Heart right ventricle (tissue), 16 donors: ENCODE measurements around the gene RPL29. TPM values are rescaled to one million over a fixed set of nuclear protein-coding genes. Genes with fewer than 3 reads are reported as not detected.
"Not testable (repeated sequence)": the region's sequence is repeated elsewhere in the genome, so short reads cannot be mapped to it uniquely, and the experiment has no call there.

Experiments used
- ATAC-seq, 8 donors: fragments of 200-7000 bp; cut with Tn5 transposase; one replicate each; pipeline ENCODE4 v1.9.1; 2020; ENCODE audit warnings: mild to moderate bottlenecking in 8 of 8, moderate library complexity in 8 of 8, moderate number of reproducible peaks in 1 of 8
- DNase-seq, 2 donors: peaks; one replicate each; pipeline ENCODE4 v3.0.0-alpha.2; 2020
- H3K27ac ChIP-seq, 10 donors: fragments of 200-600 bp; sonication (generic) in 2 of 10; one replicate each; pipeline versions ENCODE4 v1.5.0 to v1.8.0; 2020 to 2022; ENCODE audit warnings: mild to moderate bottlenecking in 3 of 10
- H3K27me3 ChIP-seq, 7 donors: fragments of 200-600 bp; one replicate each; pipeline ENCODE4 v1.8.0; 2021 to 2022; ENCODE audit warnings: mild to moderate bottlenecking in 2 of 7
- H3K36me3 ChIP-seq, 9 donors: fragments of 200-600 bp; sonication (generic) in 1 of 9; one replicate each; pipeline versions ENCODE4 v1.5.0 to v1.8.0; 2020 to 2022; ENCODE audit warnings: mild to moderate bottlenecking in 2 of 9
- H3K4me1 ChIP-seq, 9 donors: fragments of 200-600 bp; sonication (generic) in 1 of 9; one replicate each; pipeline versions ENCODE4 v1.5.0 to v1.8.0; 2020 to 2022; ENCODE audit warnings: mild to moderate bottlenecking in 4 of 9
- H3K4me3 ChIP-seq, 10 donors: fragments of 200-600 bp; sonication (generic) in 2 of 10; one replicate each; pipeline versions ENCODE4 v1.5.0 to v1.8.0; 2020 to 2022; ENCODE audit warnings: mild to moderate bottlenecking in 7 of 10, moderate library complexity in 2 of 10
- H3K9me3 ChIP-seq, 11 donors: fragments of 200-600 bp in 10 of 11; sonication (generic) in 2 of 11; one replicate each; pipeline versions ENCODE4 v1.5.0 to v1.8.0; 2013 to 2022; ENCODE audit warnings: mild to moderate bottlenecking in 2 of 11, control low read depth in 1 of 11, moderate library complexity in 1 of 11
- WGBS, 2 donors: extraction: QIAGEN DNeasy Blood & Tissue Kit; methylation state at CpG; one replicate each; pipeline ENCODE4 v1.1.7; 2013; ENCODE audit warnings: inconsistent platforms in 1 of 2; 5-methylcytosine and 5-hydroxymethylcytosine counted together
- intact Hi-C, 10 donors: fragments of 100-400 bp; cut with DNase I; formaldehyde crosslinking; loops; one replicate each; pipeline versions ENCODE4 v1.11.1 to v1.14.2; 2022
- polyA plus RNA-seq, 2 donors: library from polyadenylated mRNA; stranded (reverse); fragments of 200-250 nt; gene quantifications; one replicate each; pipeline ENCODE4 v1.2.3, GENCODE V29; 2013
- total RNA-seq, 10 donors: library from RNA; stranded (reverse); fragmentation: NEBNext Ultra II Directional in 3 of 10; extraction: Animal tissue kit (Norgen Biotek cat#: 25700) in 3 of 10; gene quantifications; one replicate each; pipeline versions ENCODE4 v1.2.1 to v1.2.4, GENCODE V29; 2021 to 2023
- TF ChIP-seq, protein P1 (sequence below), 9 donors: fragments of 200-600 bp; sonication (generic) in 2 of 9; IDR thresholded peaks; one replicate each; pipeline versions ENCODE4 v1.5.0 to v1.8.0; 2021 to 2022; ENCODE audit warnings: antibody characterized with exemption in 9 of 9, mild to moderate bottlenecking in 5 of 9, moderate library complexity in 1 of 9
- donor health status: Arrhythmogenic right ventricular cardiomyopathy.
- donor health status: ischemic (EF 13 %, LVEDD 7.1; RV severe dilation, severe dysfunction).
- donor health status: healthy with polysubstance abuse.
- donor health status: DM: no; HTN: yes; CAD: no.
- donor health status: DM: no; HTN: no; CAD: no.
- donor health status: ischemic (EF 25% LVEDD 6.9; RV normal size, moderate dysfunction).
- donor health status: ischemic (EF 25% LVEDD 5.7; RV mildly dilated, moderate dysfunction).
- donor health status: healthy.
- donor health status: DM: yes; HTN: yes; CAD: no.
- donor health status: Ischemic cardiomyopathy.
- donor health status: ischemic (EF 35%, LVEDD 5.7; RV mildly dilated, moderate dysfunction).
- donor health status: nonischemic (EF 11% LVEDD 7.7; RV severe dilation, severe dysfunction).
- donor health status: DM: yes; HTN: yes; CAD: no.
- donor health status: PGD.
- donor health status: ischemic (EF 29% LVEDD 5.4; RV normal size, mild dysfunction).
- donor health status: nonischemic (EF 23%, LVEDD 6.1; RV moderate dilation, normal function).

The RPL29 gene
- total and polyA plus RNA-seq, 12 donors, result 505 to 1,915 (median 643) TPM

DNA sequence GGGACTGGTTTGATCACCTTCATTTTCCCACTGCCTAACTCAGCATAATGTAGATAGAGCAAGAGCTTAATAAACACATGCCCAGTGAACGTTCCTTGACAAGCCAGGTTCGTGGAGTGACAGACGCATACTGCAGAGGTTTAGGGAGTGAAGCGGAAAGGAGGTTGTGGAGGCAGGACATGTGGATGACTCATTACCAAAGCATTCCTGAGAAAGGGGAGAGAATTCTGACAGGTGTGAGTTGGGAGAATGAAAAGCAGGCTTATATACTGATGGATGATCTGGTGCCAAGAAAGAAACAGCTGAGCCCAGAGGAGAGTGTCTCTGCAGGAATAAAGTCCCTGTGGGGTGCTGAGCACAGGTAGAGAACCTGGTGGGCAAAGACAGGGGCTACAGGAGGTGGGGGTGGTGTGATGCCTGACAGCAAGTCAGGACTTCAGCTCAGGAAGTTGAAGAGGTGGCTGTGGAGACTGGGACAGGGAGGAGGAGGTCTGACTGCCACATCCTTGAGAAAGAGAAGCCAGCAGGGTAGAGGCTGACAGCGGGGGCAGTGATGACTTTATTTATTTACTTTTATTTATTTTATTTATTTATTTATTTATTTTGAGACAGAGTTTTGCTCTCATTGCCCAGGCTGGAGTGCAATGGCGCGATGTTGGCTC is 2.4 kb upstream of the RPL29 start:
- intact Hi-C loops, result loop anchor here in 1 of 10 donors (10.0 kb wide), 1 partner anchor 287 kb away; the partner anchor contains the start of gene GLYCTK
- TF ChIP-seq, protein P1, sequence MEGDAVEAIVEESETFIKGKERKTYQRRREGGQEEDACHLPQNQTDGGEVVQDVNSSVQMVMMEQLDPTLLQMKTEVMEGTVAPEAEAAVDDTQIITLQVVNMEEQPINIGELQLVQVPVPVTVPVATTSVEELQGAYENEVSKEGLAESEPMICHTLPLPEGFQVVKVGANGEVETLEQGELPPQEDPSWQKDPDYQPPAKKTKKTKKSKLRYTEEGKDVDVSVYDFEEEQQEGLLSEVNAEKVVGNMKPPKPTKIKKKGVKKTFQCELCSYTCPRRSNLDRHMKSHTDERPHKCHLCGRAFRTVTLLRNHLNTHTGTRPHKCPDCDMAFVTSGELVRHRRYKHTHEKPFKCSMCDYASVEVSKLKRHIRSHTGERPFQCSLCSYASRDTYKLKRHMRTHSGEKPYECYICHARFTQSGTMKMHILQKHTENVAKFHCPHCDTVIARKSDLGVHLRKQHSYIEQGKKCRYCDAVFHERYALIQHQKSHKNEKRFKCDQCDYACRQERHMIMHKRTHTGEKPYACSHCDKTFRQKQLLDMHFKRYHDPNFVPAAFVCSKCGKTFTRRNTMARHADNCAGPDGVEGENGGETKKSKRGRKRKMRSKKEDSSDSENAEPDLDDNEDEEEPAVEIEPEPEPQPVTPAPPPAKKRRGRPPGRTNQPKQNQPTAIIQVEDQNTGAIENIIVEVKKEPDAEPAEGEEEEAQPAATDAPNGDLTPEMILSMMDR (IDR thresholded peaks at IDR 0.05), result no peak
- ATAC-seq (no peak), DNase-seq (no peak)
- Histone ChIP-seq H3K27ac (no peak overlapping the region), H3K27me3 (no peaks in the 10 kb centered on the region), H3K4me3 (no peak overlapping the region), H3K36me3 (peaks cover 0 to 20% (median 16%) of the 10 kb centered on the region in 9 donors), H3K4me1 (peaks cover 5 to 31% (median 25%) of the 10 kb centered on the region in 9 donors), H3K9me3 (no peaks in the 10 kb centered on the region)
- 48 to 52% methylated on average over 7 of the region's 7 CpGs for WGBS, 2 donors

DNA sequence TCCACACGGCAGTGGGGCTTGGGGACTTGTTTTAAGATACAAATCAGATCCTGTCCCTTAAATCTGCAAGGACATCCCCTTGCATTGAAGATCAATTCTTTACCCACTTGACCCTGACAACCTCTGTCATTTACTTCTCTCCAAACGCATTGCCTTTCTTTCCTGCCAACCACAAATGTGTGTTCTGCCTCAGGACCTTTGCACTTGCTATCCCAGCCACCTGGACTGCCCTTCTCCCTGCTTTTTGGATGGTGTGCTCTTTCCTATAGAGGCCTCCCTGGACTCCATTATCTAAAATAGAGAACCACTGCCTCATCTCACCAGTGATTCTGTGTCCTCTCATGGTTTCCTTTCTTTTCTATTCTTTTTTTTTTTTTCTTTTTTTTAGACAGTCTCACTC is 1.5 kb upstream of the RPL29 start:
- intact Hi-C loops, result loop anchor here in 1 of 10 donors (10.0 kb wide), 1 partner anchor 288 kb away; the partner anchor contains the start of gene GLYCTK
- no peaks in the 10 kb centered on the region for H3K9me3 ChIP-seq
- ATAC-seq (no peak), DNase-seq (no peak)
- no peak overlapping the region for H3K27ac ChIP-seq
- TF ChIP-seq, protein P1 (IDR thresholded peaks at IDR 0.05), result no peak
- H3K36me3 ChIP-seq, result peaks cover 0 to 29% (median 16%) of the 10 kb centered on the region in 9 donors
- H3K4me3 ChIP-seq, result no peak overlapping the region
- peaks cover 5 to 34% (median 25%) of the 10 kb centered on the region in 9 donors for H3K4me1 ChIP-seq
- WGBS, 2 donors, result 66 to 67% methylated on average over 2 of the region's 2 CpGs
- no peaks in the 10 kb centered on the region for H3K27me3 ChIP-seq

DNA sequence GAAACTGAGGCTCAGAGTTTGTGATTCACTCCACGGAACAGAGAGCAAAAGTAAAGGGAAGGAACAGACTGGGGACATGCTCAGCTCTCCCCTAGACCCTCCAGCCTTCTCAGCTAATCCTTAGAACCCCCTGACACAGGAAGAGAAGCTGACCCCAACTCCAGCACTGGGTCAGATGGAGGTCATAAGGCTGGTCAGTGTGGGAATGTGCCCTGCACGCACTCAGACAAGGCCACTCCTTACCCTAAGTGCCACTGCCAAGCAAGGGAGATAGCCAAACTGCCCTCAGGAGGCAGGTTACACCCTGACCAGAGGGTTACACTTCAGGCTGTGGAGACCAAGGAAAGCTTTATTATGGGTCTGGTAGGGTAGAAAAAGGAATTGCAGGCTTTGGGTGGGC is 1.2 kb downstream of the RPL29 start:
- H3K4me1 ChIP-seq, result peaks cover 5 to 31% (median 25%) of the 10 kb centered on the region in 9 donors
- peak overlapping the region in 5 of 10 donors; percentile 86 to 95 (median 90) for H3K27ac ChIP-seq
- no peaks in the 10 kb centered on the region for H3K27me3 ChIP-seq
- DNase-seq (no peak), ATAC-seq (peak in 1 of 8 donors; percentile 29)
- 69 to 76% methylated on average over 2 of the region's 2 CpGs for WGBS, 2 donors
- TF ChIP-seq, protein P1 (IDR thresholded peaks at IDR 0.05), result no peak
- intact Hi-C loops, result loop anchor here in 1 of 10 donors (10.0 kb wide), 1 partner anchor 290 kb away; the partner anchor contains the start of gene GLYCTK
- peak overlapping the region in 8 of 10 donors; percentile 64 to 94 (median 84) for H3K4me3 ChIP-seq
- peaks cover 0 to 41% (median 16%) of the 10 kb centered on the region in 9 donors for H3K36me3 ChIP-seq
- no peaks in the 10 kb centered on the region for H3K9me3 ChIP-seq

DNA sequence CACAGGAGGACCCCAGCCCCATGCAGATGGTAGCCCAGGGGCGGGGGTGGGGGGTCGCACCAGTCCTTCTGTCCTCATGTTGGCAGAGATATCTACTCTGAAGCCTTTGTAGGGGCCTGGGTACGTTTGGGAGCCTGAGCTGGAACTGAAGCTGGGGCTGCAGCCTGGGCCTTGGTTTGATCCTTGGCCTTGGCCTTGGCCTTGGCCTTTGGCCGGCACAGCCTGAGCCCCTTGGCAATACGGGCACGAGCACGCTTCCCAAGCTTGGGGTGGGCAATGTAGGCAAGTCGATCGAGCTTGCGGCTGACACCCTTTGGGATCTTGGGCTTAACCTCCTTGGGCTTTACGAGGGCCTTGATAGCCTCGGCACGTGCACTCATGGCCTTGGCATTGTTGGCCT is 2.0 kb downstream of the RPL29 start:
- peaks cover 0 to 41% (median 16%) of the 10 kb centered on the region in 9 donors for H3K36me3 ChIP-seq
- not testable (repeated sequence) for H3K4me3 ChIP-seq, H3K9me3 ChIP-seq, ATAC-seq, DNase-seq, H3K27me3 ChIP-seq, H3K27ac ChIP-seq
- peaks cover 5 to 39% (median 30%) of the 10 kb centered on the region in 9 donors for H3K4me1 ChIP-seq
- WGBS, 2 donors, result 83 to 89% methylated on average over 7 to 10 of the region's 13 CpGs
- intact Hi-C loops, result loop anchor here in 1 of 10 donors (10.0 kb wide), 1 partner anchor 291 kb away; the partner anchor contains the start of gene GLYCTK
